GM21717 (cell line): ENCODE measurements around the gene CNNM4.
"Not testable (repeated sequence)": the region's sequence is repeated elsewhere in the genome, so short reads cannot be mapped to it uniquely, and the experiment has no call there.

Experiments used
- ATAC-seq: cut with Tn5 transposase; IDR thresholded peaks from one replicate; pipeline ENCODE4 v1.9.1; 2021; ENCODE audit warnings: mild to moderate bottlenecking, moderate library complexity; ENCODE audit not compliant: unreplicated experiment

Gene CNNM4

DNA sequence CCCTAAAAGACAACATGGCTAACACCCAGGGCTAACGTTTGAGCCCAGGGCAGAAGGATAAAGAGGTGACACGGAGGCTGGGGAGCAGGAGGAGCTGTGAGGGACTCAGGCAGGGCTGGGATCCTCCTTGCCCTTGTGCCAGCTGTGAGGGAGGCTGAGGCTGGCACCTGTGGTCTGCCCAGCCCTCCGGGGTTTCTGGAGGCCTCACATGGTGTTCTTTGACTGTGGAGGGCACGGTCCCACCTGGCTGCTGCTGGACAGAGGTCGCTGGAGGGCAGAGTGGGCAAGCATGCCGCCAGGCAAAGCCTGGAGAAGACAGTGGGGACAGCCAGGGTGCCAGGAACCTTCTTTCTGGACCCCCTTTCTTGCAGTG is 28.5 kb downstream of the CNNM4 start:
- no peak for ATAC-seq

DNA sequence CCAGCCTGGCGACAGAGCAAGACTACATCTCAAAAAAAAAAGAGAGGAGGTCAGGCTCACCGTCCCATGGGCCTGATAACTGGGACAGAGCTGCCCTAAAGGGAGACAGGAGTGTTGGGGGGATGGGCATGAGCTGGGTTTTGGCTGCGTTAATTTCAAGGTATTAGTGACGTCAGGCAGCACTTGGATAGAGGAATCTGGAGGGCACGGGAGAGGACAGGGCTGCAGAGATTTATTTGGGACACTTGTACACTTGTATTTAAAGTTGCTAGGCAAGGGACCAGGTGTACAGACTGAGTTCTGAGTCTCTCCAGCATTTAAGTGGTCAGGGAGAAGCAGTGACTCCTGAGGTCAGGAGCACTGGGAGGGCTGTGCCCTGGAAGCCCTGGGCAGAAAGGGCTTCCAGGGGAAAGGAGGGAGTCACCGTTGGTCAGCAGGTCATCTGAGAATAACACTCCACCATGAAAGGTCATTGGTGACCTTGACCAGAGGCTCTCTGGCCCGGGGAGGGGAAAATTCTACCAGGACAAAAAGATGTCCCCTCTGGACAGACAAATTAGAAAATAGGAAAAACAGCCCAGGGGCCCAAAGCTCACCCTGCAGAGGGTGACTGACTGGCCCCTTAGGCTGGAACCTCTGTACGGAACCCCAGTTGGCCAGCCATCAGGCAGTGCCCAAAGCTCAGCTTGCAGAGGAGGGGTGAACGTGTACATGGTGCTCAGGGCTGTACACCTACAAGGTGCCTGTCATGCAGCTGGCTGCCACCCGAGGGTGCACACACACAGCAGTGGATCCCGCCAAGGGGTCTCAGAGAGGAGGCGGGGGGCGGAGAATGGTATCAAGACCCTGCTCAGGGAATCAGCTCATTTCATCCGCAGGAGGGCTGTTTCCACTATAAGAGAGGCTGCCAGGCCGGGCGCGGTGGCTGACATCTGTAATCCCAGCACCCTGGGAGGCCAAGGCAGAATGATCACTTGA is 32.4 kb downstream of the CNNM4 start:
- ATAC-seq: no peak

- no peak for ATAC-seq
Measured at GRCh38 chr2:96795076-96795475, 34.4 kb downstream of the CNNM4 start.

DNA sequence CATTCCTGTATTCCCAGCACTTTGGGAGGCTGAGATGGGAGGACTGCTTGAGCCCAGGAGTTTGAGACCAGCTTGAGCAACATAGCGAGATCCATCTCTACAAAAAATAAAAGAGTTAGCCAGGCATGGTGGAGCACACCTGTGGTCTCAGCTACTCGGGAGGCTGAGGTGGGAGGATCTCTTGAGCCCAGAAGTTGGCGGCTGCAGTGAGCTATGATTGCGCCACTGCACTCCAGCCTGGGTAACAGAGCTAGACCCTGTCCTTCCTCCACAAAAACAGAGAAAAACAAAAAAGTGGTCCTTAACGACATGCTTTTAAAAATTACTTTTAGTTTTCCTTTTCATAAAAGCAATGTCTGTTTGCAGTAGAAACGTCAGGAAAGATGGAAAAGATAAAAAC is 35.8 kb downstream of the CNNM4 start:
- ATAC-seq: not testable (repeated sequence)

- no peak for ATAC-seq
Measured at GRCh38 chr2:96797066-96797625, 36.4 kb downstream of the CNNM4 start.

DNA sequence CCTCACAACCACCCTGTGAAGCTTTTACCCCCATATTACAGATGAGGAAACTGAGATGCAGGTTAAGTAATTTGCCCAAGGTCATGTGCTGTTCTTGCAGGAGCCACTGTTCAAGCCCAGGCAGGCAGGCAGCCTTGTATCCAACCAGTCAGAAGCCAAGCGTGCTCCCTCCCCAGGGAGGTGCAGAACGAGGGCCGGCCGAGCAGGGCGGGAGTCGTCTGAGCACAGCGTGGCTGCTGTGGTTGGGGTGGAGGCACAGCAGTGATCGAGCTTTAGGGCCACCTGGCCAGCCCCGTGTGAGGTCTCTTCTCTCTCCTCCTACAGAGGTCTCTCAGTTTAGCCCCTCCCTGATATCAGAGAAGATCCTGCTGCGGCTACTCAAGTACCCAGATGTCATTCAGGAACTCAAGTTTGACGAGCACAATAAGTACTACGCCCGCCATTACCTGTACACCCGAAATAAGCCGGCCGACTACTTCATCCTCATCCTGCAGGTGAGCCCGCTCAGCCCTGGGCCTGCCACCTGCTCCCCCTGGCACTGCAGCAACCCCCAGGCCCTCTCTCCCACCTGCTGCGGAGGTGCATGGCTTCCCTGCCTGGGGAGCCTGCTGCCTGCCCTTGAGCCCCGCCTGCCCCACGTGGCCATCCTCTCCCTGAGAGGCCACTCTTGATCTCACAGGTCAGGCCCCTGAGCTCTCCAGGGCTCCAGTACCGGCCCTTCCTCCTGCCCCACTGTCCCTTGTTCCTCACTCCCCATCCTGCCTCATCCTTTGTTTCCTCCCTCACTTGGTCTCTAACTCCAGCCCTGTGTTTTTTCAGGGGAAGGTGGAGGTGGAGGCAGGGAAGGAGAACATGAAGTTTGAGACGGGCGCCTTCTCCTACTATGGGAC is 38.3 kb downstream of the CNNM4 start:
- ATAC-seq: no peak

GRCh38 chr2:96799623-96799935 is 38.9 kb downstream of the CNNM4 start:
- ATAC-seq: no peak

- ATAC-seq: no peak
Measured at GRCh38 chr2:96800061-96801004, 39.6 kb downstream of the CNNM4 start.

GRCh38 chr2:96801005-96801785 is 40.5 kb downstream of the CNNM4 start:
- ATAC-seq: peak; percentile 68

DNA sequence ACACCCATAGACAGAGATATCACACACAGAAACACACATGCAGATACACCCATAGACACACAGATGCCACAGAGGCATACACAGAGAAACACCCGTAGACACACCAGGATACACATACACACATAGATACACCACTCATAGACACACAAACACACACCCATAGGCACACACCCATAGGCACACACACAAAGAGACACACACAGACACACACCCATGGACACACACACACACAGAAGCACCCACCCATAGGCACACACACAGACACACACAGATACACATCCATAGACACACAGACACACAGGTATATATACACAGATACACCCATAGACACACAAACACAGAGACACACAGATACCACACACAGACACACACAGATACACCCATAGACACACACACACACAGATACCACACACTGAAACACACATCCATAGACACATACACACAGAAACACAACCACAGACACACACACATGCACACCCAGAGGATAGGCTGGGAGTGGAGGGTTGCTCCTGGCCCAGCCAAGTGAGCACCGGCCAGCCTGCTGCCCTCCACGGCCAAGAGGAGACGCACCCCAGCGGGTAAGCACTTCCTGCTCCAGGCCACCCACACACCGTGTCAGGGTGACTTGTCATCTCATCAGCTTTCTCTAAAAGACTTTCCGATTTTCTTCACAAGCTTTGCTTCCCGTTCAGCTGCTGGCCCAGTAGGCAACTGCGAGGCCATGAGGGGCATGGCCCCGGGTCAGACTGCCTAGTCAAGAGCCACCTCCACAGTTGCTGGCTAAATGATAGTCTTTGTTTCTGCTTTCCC is 41.3 kb downstream of the CNNM4 start:
- no peak for ATAC-seq

GRCh38 chr2:96802721-96803120 is 42.0 kb downstream of the CNNM4 start:
- ATAC-seq: no peak

- no peak for ATAC-seq
Measured at GRCh38 chr2:96804986-96805385, 44.3 kb downstream of the CNNM4 start.

DNA sequence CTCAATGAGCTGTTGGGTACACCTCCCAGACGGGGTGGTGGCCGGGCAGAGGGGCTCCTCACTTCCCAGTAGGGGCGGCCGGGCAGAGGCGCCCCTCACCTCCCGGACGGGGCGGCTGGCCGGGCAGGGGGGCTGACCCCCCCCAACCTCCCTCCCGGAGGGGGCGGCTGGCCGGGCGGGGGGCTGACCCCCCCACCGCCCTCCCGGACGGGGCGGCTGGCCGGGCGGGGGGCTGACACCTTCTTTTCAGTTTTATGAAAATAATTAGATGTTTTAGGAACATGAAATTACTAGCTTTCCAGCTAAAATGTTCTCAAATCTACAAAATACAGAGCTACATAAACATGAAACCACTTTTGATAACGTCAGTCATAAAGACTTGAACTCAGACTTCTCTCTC is 45.2 kb downstream of the CNNM4 start:
- not testable (repeated sequence) for ATAC-seq

- no peak for ATAC-seq
Measured at GRCh38 chr2:96806468-96807126, 45.9 kb downstream of the CNNM4 start.

- no peak for ATAC-seq
Measured at GRCh38 chr2:96807127-96807471, 46.4 kb downstream of the CNNM4 start.

- no peak for ATAC-seq
Measured at GRCh38 chr2:96808176-96808837, 47.6 kb downstream of the CNNM4 start.

GRCh38 chr2:96809216-96809882 is 48.6 kb downstream of the CNNM4 start:
- no peak for ATAC-seq
